Measurements from ENCODE around the gene C3orf18.
A peak's percentile ranks its signal among the peaks of the same experiment; 100 is the strongest.

The C3orf18 gene

GRCh38 chr3:50603261-50604109, 35.9 kb upstream of the C3orf18 start:
- DNase-seq (ENCODE audit: low spot score), result no peak

- DNase-seq (ENCODE audit: low spot score), result no peak
Observed at GRCh38 chr3:50602595-50603191, 35.1 kb upstream of the C3orf18 start.

GRCh38 chr3:50600841-50601591, 33.5 kb upstream of the C3orf18 start:
- peak; percentile 73 for DNase-seq (ENCODE audit: low spot score)

- DNase-seq (ENCODE audit: low spot score), result no peak
Observed at GRCh38 chr3:50600141-50600753, 32.7 kb upstream of the C3orf18 start.

GRCh38 chr3:50599716-50600118, 32.2 kb upstream of the C3orf18 start:
- no peak for DNase-seq (ENCODE audit: low spot score)

GRCh38 chr3:50599115-50599715, 31.7 kb upstream of the C3orf18 start:
- DNase-seq (ENCODE audit: low spot score), result no peak

GRCh38 chr3:50594253-50594785, 26.8 kb upstream of the C3orf18 start:
- no peak for DNase-seq (ENCODE audit: low spot score)

- DNase-seq (ENCODE audit: low spot score), result no peak
Observed at GRCh38 chr3:50592568-50592967, 25.0 kb upstream of the C3orf18 start.

- no peak for DNase-seq (ENCODE audit: low spot score)
Observed at GRCh38 chr3:50591196-50591741, 23.7 kb upstream of the C3orf18 start.

- no peak for DNase-seq (ENCODE audit: low spot score)
Observed at GRCh38 chr3:50588759-50589433, 21.3 kb upstream of the C3orf18 start.

GRCh38 chr3:50587806-50588758, 20.5 kb upstream of the C3orf18 start:
- no peak for DNase-seq (ENCODE audit: low spot score)

- DNase-seq (ENCODE audit: low spot score), result no peak
Observed at GRCh38 chr3:50587373-50587772, 19.8 kb upstream of the C3orf18 start.

GRCh38 chr3:50586763-50587070, 19.2 kb upstream of the C3orf18 start:
- DNase-seq (ENCODE audit: low spot score), result no peak

- DNase-seq (ENCODE audit: low spot score), result no peak
Observed at GRCh38 chr3:50585919-50586762, 18.6 kb upstream of the C3orf18 start.

GRCh38 chr3:50584391-50584790, 16.8 kb upstream of the C3orf18 start:
- no peak for DNase-seq (ENCODE audit: low spot score)

- no peak for DNase-seq (ENCODE audit: low spot score)
Observed at GRCh38 chr3:50583897-50584296, 16.4 kb upstream of the C3orf18 start.

- DNase-seq (ENCODE audit: low spot score), result no peak
Observed at GRCh38 chr3:50582083-50582482, 14.5 kb upstream of the C3orf18 start.

- no peak for DNase-seq (ENCODE audit: low spot score)
Observed at GRCh38 chr3:50581459-50581842, 13.9 kb upstream of the C3orf18 start.

Data from CD4-positive, alpha-beta T cell treated with Interleukin-6 at 100 ng/mL for 8 hours (primary cell).